HepG2 (cell line): ENCODE measurements around the gene USP17L12. TPM values are rescaled to one million over a fixed set of nuclear protein-coding genes. Genes with fewer than 3 reads are reported as not detected.
"Not testable (repeated sequence)": the region's sequence is repeated elsewhere in the genome, so short reads cannot be mapped to it uniquely, and the experiment has no call there.

Source experiments
- ATAC-seq: fragments of 200-7000 bp; cut with Tn5 transposase; 3 replicates; pipeline ENCODE4 v1.9.1; 2020; ENCODE audit warnings: mild to moderate bottlenecking, moderate library complexity
- BruUV-seq: library from RNA; stranded (reverse); fragments of 400-500 nt; replicated peaks from 2 replicates; lab custom pipeline; 2021; lab: Mats Ljungman, UMichigan
- CTCF ChIA-PET: fragments of 300-600 bp; formaldehyde crosslinking; extraction: SDS; loops from one replicate; lab custom pipeline; 2021; ENCODE audit warnings: low total read pairs, inconsistent platforms, low intra/inter-chr PET ratio; lab: Yijun Ruan, JAX
- POLR2A ChIA-PET: fragments of 350-600 bp; sonication (Branson Sonifier 250); formaldehyde crosslinking; loops from one replicate; lab custom pipeline; 2020; ENCODE audit warnings: antibody characterized with exemption, inconsistent platforms; lab: Yijun Ruan, JAX
- DNase-seq: peaks from one replicate; pipeline ENCODE4 v3.0.0-alpha.2; 2015; ENCODE audit warnings: low spot score
- FAIRE-seq: peaks from 3 replicates; lab custom pipeline; 2011; peaks lifted over from hg19 to GRCh38; lab: Jason Lieb, UNC
- H2AFZ ChIP-seq: one replicate; pipeline ENCODE4 v1.6.1; 2011; ENCODE audit warnings: low read length, inconsistent platforms
- H3K27ac ChIP-seq: fragments of 300-600 bp; 3 replicates; pipeline ENCODE4 v1.8.0; 2011; ENCODE audit warnings: mixed run types, mild to moderate bottlenecking, mixed read lengths, low read length, inconsistent platforms; ENCODE audit not compliant: insufficient read depth; ENCODE audit errors: extremely low read length
- H3K27me3 ChIP-seq, 2 experiments: fragments of 200-600 bp in 1 of 2; 2 replicates in 1 of 2; 3 replicates in 1 of 2; pipeline versions ENCODE4 v1.6.0 to v1.8.0; 2011; ENCODE audit warnings: low read length in 2 of 2, mild to moderate bottlenecking in 2 of 2, moderate library complexity in 2 of 2, inconsistent platforms in 1 of 2; ENCODE audit not compliant: insufficient read depth in 2 of 2, control insufficient read depth in 1 of 2
- H3K36me3 ChIP-seq, 2 experiments: fragments of 200-600 bp in 1 of 2; replicated peaks in 1 of 2; 2 replicates in 1 of 2; 3 replicates in 1 of 2; pipeline versions ENCODE4 v1.5.1 to v1.8.0; 2011; ENCODE audit warnings: low read length in 2 of 2, inconsistent platforms in 1 of 2; ENCODE audit not compliant: insufficient read depth in 2 of 2, control insufficient read depth in 1 of 2
- H3K4me1 ChIP-seq: 2 replicates; pipeline ENCODE4 v1.5.1; 2012; ENCODE audit warnings: low read length, inconsistent platforms; ENCODE audit not compliant: insufficient read depth
- H3K4me2 ChIP-seq: 2 replicates; pipeline ENCODE4 v1.6.0; 2011; ENCODE audit warnings: low read depth, low read length, inconsistent platforms
- H3K4me3 ChIP-seq, 3 experiments: fragments of 200-600 bp in 1 of 3; sonication (generic), shearing (Covaris generic) in 1 of 3; replicated peaks in 1 of 3; 2 replicates each; pipeline ENCODE4 v1.5.1; 2011 to 2016; ENCODE audit warnings: low read length in 3 of 3, inconsistent platforms in 2 of 3, low read depth in 2 of 3, mild to moderate bottlenecking in 2 of 3, control low read depth in 1 of 3, mixed read lengths in 1 of 3; ENCODE audit not compliant: insufficient read depth in 1 of 3
- H3K79me2 ChIP-seq: one replicate; pipeline ENCODE4 v1.6.1; 2011; ENCODE audit warnings: low read length, inconsistent platforms; ENCODE audit not compliant: insufficient read depth
- H3K9ac ChIP-seq: 2 replicates; pipeline ENCODE4 v1.6.0; 2011; ENCODE audit warnings: mild to moderate bottlenecking, low read depth, low read length, inconsistent platforms; ENCODE audit not compliant: insufficient read depth
- H3K9me3 ChIP-seq: 2 replicates; pipeline ENCODE4 v1.5.1; 2012; ENCODE audit warnings: mild to moderate bottlenecking, low read length
- H4K20me1 ChIP-seq: 2 replicates; pipeline ENCODE4 v1.6.0; 2011; ENCODE audit warnings: inconsistent platforms, mild to moderate bottlenecking, low read length, moderate library complexity; ENCODE audit not compliant: insufficient read depth
- WGBS: methylation state at CpG from one replicate; pipeline ENCODE4 v1.1.6; 2017; ENCODE audit warnings: low lambda C conversion rate; 5-methylcytosine and 5-hydroxymethylcytosine counted together
- in situ Hi-C: cut with HindIII; loops from 2 replicates; pipeline ENCODE4 v1.10.0; 2017; ENCODE audit warnings: low pct_unique_long_range_greater_than_20kb; ENCODE audit not compliant: extremely low pct_ligation_motif_present
- intact Hi-C: fragments of 100-400 bp; cut with micrococcal nuclease; formaldehyde crosslinking; loops from one replicate; pipeline ENCODE4 v1.10.0; 2022; ENCODE audit not compliant: unreplicated experiment
- polyA plus RNA-seq, 8 experiments: library from polyadenylated mRNA; depleted of rRNA in 3 of 8; stranded (reverse) in 7 of 8; unstranded in 1 of 8; fragments of >200 nt; fragmentation: Illumina TruSeq in 4 of 8; extraction: Trizol in 4 of 8; gene quantifications; 2 replicates each; pipeline versions ENCODE4 v1.2.1 to v1.2.3, GENCODE V29; 2011 to 2016; ENCODE audit warnings: low read depth in 4 of 8, missing spikeins in 1 of 8, mixed read lengths in 1 of 8; ENCODE audit not compliant: insufficient read depth in 1 of 8
- total RNA-seq, 5 experiments: library from RNA; depleted of rRNA; stranded (reverse); fragments of >200 nt; fragmentation: Illumina TruSeq; extraction: Trizol; gene quantifications; 2 replicates each; pipeline ENCODE4 v1.2.3, GENCODE V29; 2016; ENCODE audit warnings: low read depth in 1 of 5

USP17L12 gene
- total and polyA plus RNA-seq, 2 of the 13 experiments (the other 11 are each of a cell fraction or from before 2014, with no cell fraction given), result not detected

GRCh38 chr4:9257824-9258223, 37.9 kb downstream of the USP17L12 start, which contains the start of gene USP17L20:
TSS of gene USP17L20 (plus strand) at chr4:9258124. CDS start at chr4:9258124, 0 bp downstream.
- H3K27me3 ChIP-seq, H3K4me1 ChIP-seq, H2AFZ ChIP-seq, H3K4me2 ChIP-seq, POLR2A ChIA-PET, DNase-seq, CTCF ChIA-PET, FAIRE-seq, H3K4me3 ChIP-seq, H4K20me1 ChIP-seq, H3K9ac ChIP-seq, H3K27ac ChIP-seq, H3K79me2 ChIP-seq, BruUV-seq, in situ Hi-C loops, ATAC-seq, intact Hi-C loops, H3K36me3 ChIP-seq, H3K9me3 ChIP-seq: not testable (repeated sequence)
- WGBS, result no CpG with 5 or more reads among the region's 15 CpGs

DNA sequence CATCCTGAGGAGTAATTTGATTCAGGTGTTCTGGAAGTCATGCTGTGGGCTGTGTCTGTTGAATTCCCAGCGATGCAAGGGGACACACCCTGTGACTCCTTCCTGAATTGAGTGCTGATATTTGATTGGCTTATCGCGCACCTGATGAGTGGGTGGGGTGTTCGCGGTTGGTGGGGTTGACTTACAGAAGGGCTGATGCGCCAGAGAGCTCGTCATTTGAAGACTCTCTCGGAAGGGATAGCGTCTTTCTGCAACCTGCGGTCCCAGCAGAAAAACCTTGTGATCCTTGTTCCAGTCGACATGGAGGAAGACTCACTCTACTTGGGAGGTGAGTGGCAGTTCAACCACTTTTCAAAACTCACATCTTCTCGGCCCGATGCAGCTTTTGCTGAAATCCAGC, 42.6 kb downstream of the USP17L12 start, which contains the start of gene USP17L21:
USP17L21 (plus strand) TSS at position 301 of the 400 bp plus-strand sequence; CDS start at position 301, 0 bp downstream.
- FAIRE-seq, in situ Hi-C loops, POLR2A ChIA-PET: not testable (repeated sequence)

DNA sequence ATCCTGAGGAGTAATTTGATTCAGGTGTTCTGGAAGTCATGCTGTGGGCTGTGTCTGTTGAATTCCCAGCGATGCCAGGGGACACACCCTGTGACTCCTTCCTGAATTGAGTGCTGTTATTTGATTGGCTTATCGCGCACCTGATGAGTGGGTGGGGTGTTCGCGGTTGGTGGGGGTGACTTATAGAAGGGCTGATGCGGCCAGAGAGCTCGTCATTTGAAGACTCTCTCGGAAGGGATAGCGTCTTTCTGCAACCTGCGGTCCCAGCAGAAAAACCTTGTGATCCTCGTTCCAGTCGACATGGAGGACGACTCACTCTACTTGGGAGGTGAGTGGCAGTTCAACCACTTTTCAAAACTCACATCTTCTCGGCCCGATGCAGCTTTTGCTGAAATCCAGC, 47.4 kb downstream of the USP17L12 start, which contains the start of gene USP17L22:
USP17L22 (plus strand) TSS at position 301 of the 400 bp plus-strand sequence; CDS start at position 301, 0 bp downstream.
- H2AFZ ChIP-seq, H3K9me3 ChIP-seq, BruUV-seq, H3K4me3 ChIP-seq, H3K4me1 ChIP-seq, H3K36me3 ChIP-seq, DNase-seq, POLR2A ChIA-PET, H3K27ac ChIP-seq, intact Hi-C loops, H3K79me2 ChIP-seq, in situ Hi-C loops, ATAC-seq, H3K4me2 ChIP-seq, CTCF ChIA-PET, FAIRE-seq, H3K9ac ChIP-seq, H3K27me3 ChIP-seq, H4K20me1 ChIP-seq: not testable (repeated sequence)
- WGBS, result no CpG with 5 or more reads among the region's 15 CpGs

More for the DNA sequence above, 42.6 kb downstream of the USP17L12 start, which contains the start of gene USP17L21:
- DNase-seq, CTCF ChIA-PET, H3K4me1 ChIP-seq, H3K36me3 ChIP-seq, H3K4me2 ChIP-seq, ATAC-seq, H3K4me3 ChIP-seq, H2AFZ ChIP-seq, H3K9ac ChIP-seq, H4K20me1 ChIP-seq, H3K9me3 ChIP-seq, H3K27me3 ChIP-seq, H3K79me2 ChIP-seq, BruUV-seq, H3K27ac ChIP-seq, intact Hi-C loops: not testable (repeated sequence)
- WGBS, result no CpG with 5 or more reads among the region's 13 CpGs

Other genes starting within 250 kb of the USP17L12 start
- not detected in 2 replicates for gene FAM90A26, start 49.7 kb upstream of the USP17L12 start, total RNA-seq (2016; rRNA removed; fragmentation: Illumina TruSeq; extraction: Trizol)
- not detected in 2 replicates for gene FAM90A26, start 49.7 kb upstream of the USP17L12 start, polyA plus RNA-seq (2011; rRNA removed)
- gene USP17L10, start 9.5 kb upstream of the USP17L12 start, total RNA-seq (2016; rRNA removed; fragmentation: Illumina TruSeq; extraction: Trizol), result not detected in 2 replicates
- not detected in 2 replicates for gene USP17L10, start 9.5 kb upstream of the USP17L12 start, polyA plus RNA-seq (2011; rRNA removed)
- not detected in 2 replicates for gene USP17L11, start 4.7 kb upstream of the USP17L12 start, total RNA-seq (2016; rRNA removed; fragmentation: Illumina TruSeq; extraction: Trizol)
- not detected in 2 replicates for gene USP17L11, start 4.7 kb upstream of the USP17L12 start, polyA plus RNA-seq (2011; rRNA removed)
- gene USP17L13, start 4.7 kb downstream of the USP17L12 start, total RNA-seq (2016; rRNA removed; fragmentation: Illumina TruSeq; extraction: Trizol), result not detected in 2 replicates
- gene USP17L13, start 4.7 kb downstream of the USP17L12 start, polyA plus RNA-seq (2011; rRNA removed), result not detected in 2 replicates
- gene USP17L15, start 14.2 kb downstream of the USP17L12 start, total RNA-seq (2016; rRNA removed; fragmentation: Illumina TruSeq; extraction: Trizol), result not detected in 2 replicates
- gene USP17L15, start 14.2 kb downstream of the USP17L12 start, polyA plus RNA-seq (2011; rRNA removed), result not detected in 2 replicates
- gene USP17L17, start 23.7 kb downstream of the USP17L12 start, total RNA-seq (2016; rRNA removed; fragmentation: Illumina TruSeq; extraction: Trizol), result not detected in 2 replicates
- not detected in 2 replicates for gene USP17L17, start 23.7 kb downstream of the USP17L12 start, polyA plus RNA-seq (2011; rRNA removed)
- gene USP17L18, start 28.5 kb downstream of the USP17L12 start, total RNA-seq (2016; rRNA removed; fragmentation: Illumina TruSeq; extraction: Trizol), result not detected in 2 replicates
- gene USP17L18, start 28.5 kb downstream of the USP17L12 start, polyA plus RNA-seq (2011; rRNA removed), result not detected in 2 replicates
- not detected in 2 replicates for gene USP17L19, start 33.2 kb downstream of the USP17L12 start, total RNA-seq (2016; rRNA removed; fragmentation: Illumina TruSeq; extraction: Trizol)
- not detected in 2 replicates for gene USP17L19, start 33.2 kb downstream of the USP17L12 start, polyA plus RNA-seq (2011; rRNA removed)
- gene USP17L20, start 38.0 kb downstream of the USP17L12 start, total RNA-seq (2016; rRNA removed; fragmentation: Illumina TruSeq; extraction: Trizol), result not detected in 2 replicates
- gene USP17L20, start 38.0 kb downstream of the USP17L12 start, polyA plus RNA-seq (2011; rRNA removed), result not detected in 2 replicates
- not detected in 2 replicates for gene USP17L21, start 42.7 kb downstream of the USP17L12 start, total RNA-seq (2016; rRNA removed; fragmentation: Illumina TruSeq; extraction: Trizol)
- not detected in 2 replicates for gene USP17L21, start 42.7 kb downstream of the USP17L12 start, polyA plus RNA-seq (2011; rRNA removed)
- gene USP17L22, start 47.5 kb downstream of the USP17L12 start, total RNA-seq (2016; rRNA removed; fragmentation: Illumina TruSeq; extraction: Trizol), result not detected in 2 replicates
- gene USP17L22, start 47.5 kb downstream of the USP17L12 start, polyA plus RNA-seq (2011; rRNA removed), result not detected in 2 replicates
- not detected in 2 replicates for gene USP17L24, start 105.0 kb downstream of the USP17L12 start, total RNA-seq (2016; rRNA removed; fragmentation: Illumina TruSeq; extraction: Trizol)
- gene USP17L24, start 105.0 kb downstream of the USP17L12 start, polyA plus RNA-seq (2011; rRNA removed), result not detected in 2 replicates
- gene USP17L25, start 109.8 kb downstream of the USP17L12 start, total RNA-seq (2016; rRNA removed; fragmentation: Illumina TruSeq; extraction: Trizol), result not detected in 2 replicates
- not detected in 2 replicates for gene USP17L25, start 109.8 kb downstream of the USP17L12 start, polyA plus RNA-seq (2011; rRNA removed)
- gene USP17L26, start 114.5 kb downstream of the USP17L12 start, total RNA-seq (2016; rRNA removed; fragmentation: Illumina TruSeq; extraction: Trizol), result not detected in 2 replicates
- gene USP17L26, start 114.5 kb downstream of the USP17L12 start, polyA plus RNA-seq (2011; rRNA removed), result not detected in 2 replicates
- not detected in 2 replicates for gene USP17L5, start 119.3 kb downstream of the USP17L12 start, total RNA-seq (2016; rRNA removed; fragmentation: Illumina TruSeq; extraction: Trizol)
- gene USP17L5, start 119.3 kb downstream of the USP17L12 start, polyA plus RNA-seq (2011; rRNA removed), result not detected in 2 replicates
- gene USP17L27, start 124.0 kb downstream of the USP17L12 start, total RNA-seq (2016; rRNA removed; fragmentation: Illumina TruSeq; extraction: Trizol), result not detected in 2 replicates
- not detected in 2 replicates for gene USP17L27, start 124.0 kb downstream of the USP17L12 start, polyA plus RNA-seq (2011; rRNA removed)
- gene USP17L28, start 128.7 kb downstream of the USP17L12 start, total RNA-seq (2016; rRNA removed; fragmentation: Illumina TruSeq; extraction: Trizol), result not detected in 2 replicates
- not detected in 2 replicates for gene USP17L28, start 128.7 kb downstream of the USP17L12 start, polyA plus RNA-seq (2011; rRNA removed)
- gene USP17L29, start 133.5 kb downstream of the USP17L12 start, total RNA-seq (2016; rRNA removed; fragmentation: Illumina TruSeq; extraction: Trizol), result not detected in 2 replicates
- not detected in 2 replicates for gene USP17L29, start 133.5 kb downstream of the USP17L12 start, polyA plus RNA-seq (2011; rRNA removed)
- gene USP17L30, start 143.0 kb downstream of the USP17L12 start, total RNA-seq (2016; rRNA removed; fragmentation: Illumina TruSeq; extraction: Trizol), result not detected in 2 replicates
- gene USP17L30, start 143.0 kb downstream of the USP17L12 start, polyA plus RNA-seq (2011; rRNA removed), result not detected in 2 replicates
- not detected in 2 replicates for gene DEFB131A, start 224.3 kb downstream of the USP17L12 start, total RNA-seq (2016; rRNA removed; fragmentation: Illumina TruSeq; extraction: Trizol)
- not detected in 2 replicates for gene DEFB131A, start 224.3 kb downstream of the USP17L12 start, polyA plus RNA-seq (2011; rRNA removed)